Body of pancreas (tissue), 4 donors: ENCODE data around the gene LDB2.

Source experiments
- CTCF ChIP-seq, 7 experiments: fragments of 450-650 bp in 4 of 7; fragments of 200-600 bp in 3 of 7; sonication (generic) in 3 of 7; IDR thresholded peaks; one replicate each; pipeline ENCODE4 v1.5.1; 2016 to 2019; ENCODE audit warnings: antibody characterized with exemption in 7 of 7
- POLR2A ChIP-seq, 3 donors: fragments of 450-650 bp; IDR thresholded peaks; one replicate each; pipeline ENCODE4 v1.6.1; 2016; ENCODE audit warnings: antibody characterized with exemption in 3 of 3, mild to moderate bottlenecking in 2 of 3

GRCh38 chr4:16914208-16914607 is 15.8 kb upstream of the LDB2 start:
- TF ChIP-seq CTCF (IDR thresholded peaks at IDR 0.05) (no peak), POLR2A (IDR thresholded peaks at IDR 0.05) (no peak)
